ENCODE measurements around the gene PRKAR2B.
A peak's percentile ranks its signal among the peaks of the same experiment; 100 is the strongest.

Gene PRKAR2B

GRCh38 chr7:107166736-107167426 is 122.4 kb downstream of the PRKAR2B start:
- DNase-seq (ENCODE audit: low spot score): no peak
- TF ChIP-seq, protein P1, sequence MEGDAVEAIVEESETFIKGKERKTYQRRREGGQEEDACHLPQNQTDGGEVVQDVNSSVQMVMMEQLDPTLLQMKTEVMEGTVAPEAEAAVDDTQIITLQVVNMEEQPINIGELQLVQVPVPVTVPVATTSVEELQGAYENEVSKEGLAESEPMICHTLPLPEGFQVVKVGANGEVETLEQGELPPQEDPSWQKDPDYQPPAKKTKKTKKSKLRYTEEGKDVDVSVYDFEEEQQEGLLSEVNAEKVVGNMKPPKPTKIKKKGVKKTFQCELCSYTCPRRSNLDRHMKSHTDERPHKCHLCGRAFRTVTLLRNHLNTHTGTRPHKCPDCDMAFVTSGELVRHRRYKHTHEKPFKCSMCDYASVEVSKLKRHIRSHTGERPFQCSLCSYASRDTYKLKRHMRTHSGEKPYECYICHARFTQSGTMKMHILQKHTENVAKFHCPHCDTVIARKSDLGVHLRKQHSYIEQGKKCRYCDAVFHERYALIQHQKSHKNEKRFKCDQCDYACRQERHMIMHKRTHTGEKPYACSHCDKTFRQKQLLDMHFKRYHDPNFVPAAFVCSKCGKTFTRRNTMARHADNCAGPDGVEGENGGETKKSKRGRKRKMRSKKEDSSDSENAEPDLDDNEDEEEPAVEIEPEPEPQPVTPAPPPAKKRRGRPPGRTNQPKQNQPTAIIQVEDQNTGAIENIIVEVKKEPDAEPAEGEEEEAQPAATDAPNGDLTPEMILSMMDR (IDR thresholded peaks at IDR 0.05; ENCODE audit: extremely low read depth, insufficient read depth, missing control alignments): no peak
- in situ Hi-C loops (cut with MboI; ENCODE audit: low pct_unique_long_range_greater_than_20kb, low sequenced_read_pairs, unreplicated experiment): no loop called here

- in situ Hi-C loops (cut with MboI; ENCODE audit: low pct_unique_long_range_greater_than_20kb, low sequenced_read_pairs, unreplicated experiment): no loop called here
- TF ChIP-seq, protein P1 (IDR thresholded peaks at IDR 0.05; ENCODE audit: extremely low read depth, insufficient read depth, missing control alignments): peak; percentile 8
- peak; percentile 27 for DNase-seq (ENCODE audit: low spot score)
Measured at GRCh38 chr7:107167483-107168232, 123.2 kb downstream of the PRKAR2B start.

DNA sequence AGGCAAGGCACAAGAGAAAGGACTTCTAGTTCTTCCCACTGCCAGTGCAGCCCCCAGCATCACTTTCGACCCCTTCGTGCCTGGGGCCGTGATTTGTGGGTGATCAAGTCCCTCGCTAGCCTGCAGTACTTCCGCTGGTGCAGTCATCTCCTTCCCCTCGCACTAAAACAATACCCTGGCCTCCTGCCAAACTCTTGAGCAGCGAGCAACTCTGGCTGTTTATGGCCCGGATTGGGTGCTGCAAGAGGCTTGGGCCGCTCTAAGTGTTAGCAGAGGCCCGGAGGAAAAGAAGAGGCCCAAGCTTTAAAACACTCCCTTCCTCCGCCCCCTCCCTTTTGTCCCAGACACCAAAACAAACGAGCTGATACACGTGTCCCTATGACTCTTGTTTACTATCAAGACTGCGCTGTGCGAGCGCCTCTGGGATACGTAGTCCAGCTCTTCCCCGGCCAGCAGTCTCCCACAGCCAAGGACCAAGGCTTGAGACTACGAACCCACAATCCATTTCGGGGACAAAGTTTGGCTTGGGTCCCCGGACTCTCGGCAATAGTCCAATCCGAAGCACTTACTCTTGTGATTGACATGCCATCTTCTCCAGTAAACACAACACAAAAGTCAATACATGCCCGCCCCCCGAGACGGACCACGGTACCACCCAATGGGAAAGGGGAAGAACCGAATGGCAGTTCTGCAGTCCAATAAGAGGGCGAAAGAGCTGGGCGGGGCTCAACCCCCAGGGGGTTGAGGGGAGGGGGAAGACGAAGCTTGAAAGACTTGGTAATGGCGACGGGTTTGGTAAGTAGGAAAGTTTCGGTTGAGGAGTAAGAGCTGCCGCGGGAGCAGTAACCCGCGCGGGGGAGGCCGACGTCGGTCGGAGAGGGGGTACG is 124.0 kb downstream of the PRKAR2B start, which contains the start of gene HBP1:
Gene HBP1 (plus strand): TSS at position 771 of the 887 bp plus-strand sequence. CDS start 10,891 bp downstream, outside the sequence.
- DNase-seq (ENCODE audit: low spot score): peak; percentile 94
- in situ Hi-C loops (cut with MboI; ENCODE audit: low pct_unique_long_range_greater_than_20kb, low sequenced_read_pairs, unreplicated experiment): no loop called here
- TF ChIP-seq, protein P1 (IDR thresholded peaks at IDR 0.05; ENCODE audit: extremely low read depth, insufficient read depth, missing control alignments): no peak

DNA sequence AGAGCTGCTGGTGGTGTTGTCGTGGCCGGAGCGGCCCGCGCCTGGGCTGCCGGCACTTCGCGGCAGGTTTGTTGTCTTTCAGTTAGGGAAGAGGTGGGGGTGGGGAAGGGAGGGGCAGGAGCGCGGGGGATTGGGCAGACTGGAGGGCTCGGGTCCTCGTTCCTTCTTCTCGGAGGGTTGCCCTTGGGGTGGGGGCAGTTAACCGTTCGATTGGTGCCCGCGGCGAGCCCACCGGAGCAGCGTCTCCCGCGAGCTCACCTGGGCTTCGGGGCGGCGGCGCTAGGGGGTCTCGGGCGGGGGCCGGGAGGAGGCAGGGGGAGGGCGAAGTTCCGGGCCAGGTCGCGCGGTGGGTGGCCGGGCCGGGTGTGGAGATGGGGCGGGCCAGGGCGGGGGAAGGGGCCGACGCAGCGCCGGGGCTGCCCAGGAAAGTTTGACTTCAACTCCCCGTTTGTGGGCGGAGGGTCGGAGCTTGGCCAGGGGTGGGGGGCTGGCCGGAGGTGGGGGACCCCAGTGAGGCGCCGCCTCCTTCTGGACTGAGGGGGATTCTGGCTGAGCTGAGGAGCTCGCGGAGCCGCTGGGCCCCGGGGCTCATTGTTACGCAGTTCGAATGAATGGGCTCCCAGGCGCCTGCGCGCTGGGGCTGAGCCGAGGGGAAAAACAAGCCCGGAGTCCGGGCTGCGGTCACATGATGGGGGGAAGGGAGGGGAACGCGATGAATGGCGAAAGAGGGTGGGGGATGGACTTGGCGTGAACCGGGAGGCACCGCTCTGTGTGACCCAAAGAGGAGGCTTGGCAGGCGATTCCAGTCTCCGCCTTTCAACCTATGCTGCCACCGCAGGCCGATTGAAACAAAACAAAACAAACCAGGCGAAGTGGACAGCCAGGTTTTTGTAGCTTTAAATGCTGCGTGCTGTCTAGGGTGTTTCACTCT is 124.9 kb downstream of the PRKAR2B start:
- TF ChIP-seq, protein P1 (IDR thresholded peaks at IDR 0.05; ENCODE audit: extremely low read depth, insufficient read depth, missing control alignments): no peak
- in situ Hi-C loops (cut with MboI; ENCODE audit: low pct_unique_long_range_greater_than_20kb, low sequenced_read_pairs, unreplicated experiment): no loop called here
- peak; percentile 83 for DNase-seq (ENCODE audit: low spot score)

- TF ChIP-seq, protein P1 (IDR thresholded peaks at IDR 0.05; ENCODE audit: extremely low read depth, insufficient read depth, missing control alignments): no peak
- in situ Hi-C loops (cut with MboI; ENCODE audit: low pct_unique_long_range_greater_than_20kb, low sequenced_read_pairs, unreplicated experiment): no loop called here
- DNase-seq (ENCODE audit: low spot score): peak; percentile 19
Measured at GRCh38 chr7:107170051-107170915, 125.8 kb downstream of the PRKAR2B start.

Data from GM13977 (cell line).